ENCODE results near the gene CXCL9.
"Not testable (repeated sequence)": the region's sequence is repeated elsewhere in the genome, so short reads cannot be mapped to it uniquely, and the experiment has no call there.

CXCL9 gene

DNA sequence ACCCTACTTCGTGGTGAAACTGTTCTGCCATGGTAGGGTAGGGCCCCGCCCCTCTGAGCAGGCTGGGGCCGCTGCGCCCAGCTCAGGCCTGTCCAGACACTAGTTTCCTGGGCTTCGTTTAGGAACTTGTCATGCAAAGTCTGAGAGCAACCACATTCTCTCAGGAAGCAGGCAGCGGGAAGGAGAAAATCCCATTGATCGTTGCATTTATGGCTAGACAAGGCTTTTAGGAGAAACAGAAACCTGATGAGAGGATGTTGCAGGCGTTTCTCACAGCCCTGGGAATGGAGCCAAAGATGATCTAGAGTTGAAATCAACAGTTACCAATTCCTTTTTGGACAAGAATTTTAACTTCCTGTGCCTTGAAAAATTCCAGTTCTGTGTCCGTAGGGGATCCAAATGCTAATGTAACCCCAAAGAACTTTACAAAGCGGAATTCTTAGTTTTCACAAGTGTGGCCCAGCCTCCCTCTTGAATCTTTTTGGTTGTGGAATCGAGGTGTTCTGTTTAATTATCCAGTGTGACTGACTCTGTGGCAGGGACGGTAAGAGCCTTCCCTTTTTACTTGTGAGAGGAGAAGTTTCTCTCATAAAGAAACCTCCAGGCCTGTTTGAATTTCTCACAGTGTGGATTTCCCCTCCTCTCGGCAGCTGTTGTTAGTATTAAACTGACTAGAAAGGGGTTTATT lies 4.5 kb upstream of the CXCL9 start:
- no peak for DNase-seq

DNA sequence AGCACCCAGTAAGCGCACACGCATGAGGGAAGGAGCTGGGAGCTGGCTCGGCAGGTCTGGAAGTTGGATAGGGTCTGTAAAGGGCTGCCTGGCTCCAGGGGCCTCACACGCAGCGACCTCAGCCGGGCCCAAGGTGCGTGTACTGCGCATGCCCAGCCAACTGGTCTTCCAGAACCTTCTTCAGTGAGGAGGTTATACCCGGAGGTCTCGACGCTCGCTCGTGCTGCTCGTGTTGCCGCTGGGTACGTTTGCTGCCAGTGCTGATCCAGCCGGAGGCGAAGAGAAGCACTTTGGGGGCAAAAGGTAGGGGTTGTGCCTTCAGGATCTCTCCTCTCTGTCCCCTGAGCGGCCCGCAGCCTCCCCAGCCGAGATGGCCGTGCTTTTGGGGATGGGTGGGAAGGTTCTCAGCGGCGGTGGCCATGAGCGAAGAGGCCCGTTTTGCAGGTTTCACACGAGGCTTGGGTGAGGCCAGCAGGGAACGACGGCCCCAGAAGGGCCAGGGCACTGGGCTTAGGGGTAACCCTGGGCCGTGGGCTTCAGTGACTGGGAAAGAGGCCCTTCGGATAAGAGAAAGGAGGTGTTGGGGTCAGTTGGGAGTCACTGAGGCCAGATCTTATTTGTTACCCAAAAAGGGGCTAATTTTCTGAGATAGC lies 3.8 kb upstream of the CXCL9 start:
- no peak for DNase-seq

DNA sequence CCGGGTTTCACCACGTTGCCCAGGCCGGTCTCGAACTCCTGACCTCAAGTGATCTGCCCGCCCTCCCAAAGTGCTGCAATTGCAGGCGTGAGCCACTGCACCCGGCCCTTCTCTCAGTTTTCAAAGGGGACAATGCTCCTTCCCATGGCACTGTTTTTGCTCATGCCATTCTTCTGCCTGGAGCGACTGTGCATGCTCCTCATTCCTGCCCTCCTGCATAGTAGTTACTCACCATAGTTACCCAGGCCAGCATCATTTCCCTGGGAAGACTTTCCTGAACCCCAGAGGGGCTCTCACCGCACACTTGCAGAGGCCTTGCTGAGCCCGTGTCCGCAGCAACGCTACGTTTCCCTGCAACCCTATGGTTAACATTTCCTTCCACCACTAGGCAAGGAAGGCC lies 3.3 kb upstream of the CXCL9 start:
- DNase-seq, result no peak

- no peak for DNase-seq
These were observed 2.0 kb upstream of the CXCL9 start for GRCh38 chr4:76009311-76009710.

- DNase-seq, result no peak
These were observed 3.7 kb downstream of the CXCL9 start for GRCh38 chr4:76003620-76004019.

GRCh38 chr4:76003035-76003434 lies 4.3 kb downstream of the CXCL9 start:
- no peak for DNase-seq

DNA sequence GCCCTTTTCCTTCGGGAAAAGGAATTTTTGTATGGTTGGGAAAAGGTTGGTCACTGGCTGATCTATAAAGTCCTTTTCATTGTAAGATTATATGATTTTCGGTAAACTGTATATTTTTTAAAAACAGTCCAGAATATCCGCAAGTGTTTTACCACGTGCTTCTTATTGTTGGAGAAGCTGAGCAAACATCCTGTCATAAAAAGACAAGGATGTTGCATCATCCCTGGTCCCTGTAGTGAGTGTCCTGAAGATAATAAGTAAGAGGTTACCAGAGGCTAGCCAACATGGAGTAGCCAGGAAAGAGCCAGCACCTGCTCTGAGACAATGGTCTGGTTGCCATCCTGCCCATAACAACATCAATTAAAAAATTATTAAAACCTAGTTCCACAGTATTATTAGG lies 5.1 kb downstream of the CXCL9 start:
- no peak for DNase-seq

- no peak for DNase-seq
These were observed 5.6 kb downstream of the CXCL9 start for GRCh38 chr4:76001700-76002099.

- no peak for DNase-seq
These were observed 7.0 kb downstream of the CXCL9 start for GRCh38 chr4:76000279-76000678.

GRCh38 chr4:75998525-75999147 lies 8.7 kb downstream of the CXCL9 start:
- DNase-seq, result not testable (repeated sequence)

DNA sequence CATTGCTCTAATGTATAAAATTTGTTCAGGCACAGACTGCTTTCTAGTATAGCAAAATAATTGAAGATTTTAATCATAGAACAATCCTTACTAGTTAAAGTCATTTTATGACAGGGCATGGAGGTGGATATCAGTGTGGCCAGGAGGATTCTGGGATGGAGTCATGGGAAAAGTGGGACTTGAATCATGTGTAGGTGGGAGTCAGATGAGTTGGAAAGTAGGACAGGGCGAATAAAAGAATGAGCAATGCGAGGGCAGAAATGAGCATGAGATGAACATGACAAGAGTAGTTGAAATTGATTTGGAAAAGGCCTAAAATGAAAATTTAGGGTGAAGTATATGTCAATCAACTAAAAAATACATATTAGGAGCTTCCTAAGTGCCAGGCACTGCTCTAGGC lies 9.4 kb downstream of the CXCL9 start:
- no peak for DNase-seq

- no peak for DNase-seq
These were observed 10.2 kb downstream of the CXCL9 start for GRCh38 chr4:75997081-75997480.

DNA sequence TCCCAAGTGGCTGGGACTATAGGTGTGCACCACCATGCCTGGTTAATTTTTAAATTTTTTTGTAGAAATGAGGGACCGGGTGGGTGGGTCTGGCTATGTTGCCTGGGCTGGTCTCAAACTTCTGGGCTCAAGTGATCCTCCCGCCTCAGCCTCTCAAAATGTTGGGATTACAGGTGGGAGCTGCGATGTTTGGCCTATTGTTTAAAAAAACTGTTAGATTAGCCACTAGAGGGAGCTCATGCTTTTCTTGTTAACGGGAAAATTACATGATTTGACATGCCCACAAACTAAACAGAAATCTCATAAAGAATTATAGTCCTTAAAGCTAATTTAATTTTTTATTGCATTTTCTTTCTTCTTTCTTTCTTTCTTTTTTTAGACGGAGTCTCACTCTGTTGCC lies 11.6 kb downstream of the CXCL9 start:
- peak; percentile 12 for DNase-seq

DNA sequence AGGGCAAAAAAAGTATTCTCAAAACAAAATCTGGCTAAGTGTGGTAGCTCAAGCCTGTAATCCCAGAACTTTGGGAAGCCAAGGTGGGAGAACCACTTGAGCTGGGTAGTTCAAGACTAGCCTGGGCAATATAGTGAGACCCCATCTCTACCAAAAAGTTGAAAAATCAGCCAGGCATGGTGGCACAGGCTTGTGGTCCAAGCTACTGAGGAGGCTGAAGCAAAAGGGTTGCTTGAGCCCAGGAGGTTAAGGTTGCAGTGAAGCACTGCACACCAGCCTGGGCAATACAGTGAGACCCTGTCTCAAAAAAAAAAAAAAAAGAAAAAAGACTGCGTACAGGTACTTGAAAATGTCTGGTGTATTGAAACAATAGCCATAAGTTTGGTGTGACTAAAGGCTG lies 14.8 kb downstream of the CXCL9 start:
- no peak for DNase-seq

DNA sequence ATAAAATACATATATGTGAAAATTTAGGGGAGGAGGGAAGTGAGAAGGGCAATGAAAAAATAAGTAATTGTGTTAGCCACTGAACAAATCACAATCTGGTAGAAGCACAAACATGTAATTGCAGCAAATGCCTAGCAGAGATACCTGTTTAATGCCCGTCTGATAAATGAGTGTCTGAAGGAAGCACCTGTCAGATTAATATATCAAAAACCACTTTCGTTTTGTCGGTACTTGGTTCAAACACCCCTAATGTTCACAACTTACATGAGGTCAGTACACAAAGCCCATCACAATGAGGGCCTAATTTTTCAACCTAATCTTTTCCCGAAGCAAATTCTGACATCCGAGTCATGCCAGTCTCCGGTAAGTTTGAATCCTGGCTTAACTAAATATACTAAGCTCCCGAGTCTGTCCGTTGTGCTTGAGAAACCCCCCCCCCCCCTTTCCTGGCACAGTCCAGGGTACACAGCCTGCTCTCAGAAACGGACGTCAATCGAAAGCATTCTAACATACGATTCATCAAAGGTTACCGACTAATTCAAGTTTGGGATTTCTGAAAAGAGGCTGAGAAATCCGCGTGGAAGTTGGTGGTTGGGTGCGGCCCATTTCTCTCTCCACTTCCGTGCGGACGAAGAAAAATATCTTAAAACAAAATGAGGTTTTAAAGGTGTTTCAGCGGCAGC lies 17.3 kb downstream of the CXCL9 start:
- no peak for DNase-seq

DNA sequence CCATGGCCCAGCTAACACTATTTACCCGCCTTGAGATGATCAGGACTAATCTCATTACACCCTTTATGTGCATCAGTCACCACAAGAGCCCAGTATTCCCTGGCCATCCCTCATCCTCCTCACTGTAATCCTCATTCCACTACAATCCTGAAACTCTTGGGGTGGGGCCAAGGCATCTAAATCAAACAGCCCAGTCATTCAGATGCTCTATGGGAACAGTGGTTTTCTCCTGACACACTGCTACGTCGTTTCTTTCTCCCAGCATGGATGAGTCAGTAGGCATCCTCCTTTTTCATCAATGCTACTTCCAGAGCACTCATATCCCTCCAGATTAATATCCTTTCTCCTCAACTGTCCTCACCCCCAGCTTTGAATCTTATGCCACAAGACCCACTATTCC lies 22.2 kb downstream of the CXCL9 start:
- DNase-seq, result no peak

GRCh38 chr4:75980576-75980975 lies 26.7 kb downstream of the CXCL9 start:
- no peak for DNase-seq

DNA sequence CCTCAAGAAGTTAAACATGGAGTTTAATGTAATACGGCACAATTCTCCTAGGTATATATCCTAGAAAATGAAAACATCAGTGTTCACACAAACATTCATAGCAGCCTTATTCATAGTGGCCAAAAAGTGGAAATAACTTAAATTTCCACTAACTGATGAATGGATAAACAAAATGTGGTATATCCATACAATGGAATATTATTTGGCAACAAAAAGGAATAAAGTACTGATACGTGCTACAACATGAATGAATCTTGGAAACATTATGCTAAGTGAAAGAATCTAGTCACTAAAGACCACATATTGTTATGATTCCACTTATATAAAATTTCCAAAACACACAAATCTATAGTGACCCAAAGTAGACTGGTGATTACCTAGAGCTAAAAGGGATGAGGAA lies 31.1 kb downstream of the CXCL9 start:
- no peak for DNase-seq

GRCh38 chr4:75973766-75974165 lies 33.5 kb downstream of the CXCL9 start:
- no peak for DNase-seq

- no peak for DNase-seq
These were observed 39.2 kb downstream of the CXCL9 start for GRCh38 chr4:75968084-75968483.

GRCh38 chr4:75963558-75963957 lies 43.8 kb downstream of the CXCL9 start:
- no peak for DNase-seq

- not testable (repeated sequence) for DNase-seq
These were observed 45.2 kb downstream of the CXCL9 start for GRCh38 chr4:75962072-75962471.

DNA sequence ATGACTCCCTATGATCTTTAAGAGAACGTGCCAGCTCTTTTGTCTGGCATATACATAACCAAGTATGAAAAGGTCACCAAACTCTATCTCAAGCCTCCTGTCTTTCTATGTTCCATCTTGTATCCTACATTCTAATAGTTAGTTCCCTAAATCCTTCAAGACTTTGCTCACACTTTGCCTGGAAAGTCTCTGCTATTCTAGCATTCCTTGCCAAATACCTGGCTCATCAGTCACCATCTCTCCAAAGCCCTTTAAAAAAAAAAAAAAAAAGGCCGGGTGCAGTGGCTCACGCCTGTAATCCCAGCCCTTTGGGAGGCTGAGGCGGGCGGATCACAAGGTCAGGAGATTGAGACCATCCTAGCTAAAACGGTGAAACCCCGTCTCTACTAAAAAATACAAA lies 48.8 kb downstream of the CXCL9 start:
- DNase-seq, result not testable (repeated sequence)

DNA sequence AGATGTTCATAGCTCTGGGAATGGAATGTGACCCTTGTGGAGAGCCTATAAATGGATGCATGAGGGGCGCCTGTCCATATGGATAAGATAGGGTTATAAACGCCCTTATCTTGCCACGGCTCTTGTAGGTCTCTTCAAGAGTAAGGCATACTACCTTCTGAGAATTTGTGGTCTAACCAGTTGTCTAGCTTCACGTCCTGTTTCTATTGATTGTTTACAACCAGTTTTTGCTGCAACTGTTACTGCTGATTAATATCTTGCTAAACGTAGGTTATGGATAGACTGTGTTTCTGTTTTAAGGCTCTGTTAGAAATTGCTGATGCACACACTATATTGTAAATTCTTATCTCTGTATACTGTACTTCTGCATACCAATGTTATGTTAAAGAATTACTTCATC lies 52.5 kb downstream of the CXCL9 start:
- not testable (repeated sequence) for DNase-seq

Measured in NCI-H2171 (cell line).